Measurements from ENCODE around the gene ICAM5.

- no peak for TF ChIP-seq CTCF (IDR thresholded peaks at IDR 0.05)
- TF ChIP-seq POLR2AphosphoS5 (IDR thresholded peaks at IDR 0.05): no peak
- no peak for TF ChIP-seq POLR2A (IDR thresholded peaks at IDR 0.05)
- no peak for TF ChIP-seq EP300 (IDR thresholded peaks at IDR 0.05)
These were observed 44.4 kb upstream of the ICAM5 start for GRCh38 chr19:10245189-10245939.

Measured in upper lobe of left lung (tissue), 4 donors.